GM19238 (cell line): ENCODE data around the gene CLDN9.
"Not testable (repeated sequence)": the region's sequence is repeated elsewhere in the genome, so short reads cannot be mapped to it uniquely, and the experiment has no call there.

ENCODE experiments used
- DNase-seq: peaks from one replicate; pipeline ENCODE4 v3.0.0; 2011; ENCODE audit warnings: low spot score; ENCODE audit not compliant: insufficient read length

The CLDN9 gene

GRCh38 chr16:3054965-3055733, 42.4 kb downstream of the CLDN9 start:
- DNase-seq = no peak

GRCh38 chr16:3055734-3056115, 43.0 kb downstream of the CLDN9 start:
- not testable (repeated sequence) for DNase-seq

- no peak for DNase-seq
These were observed 43.8 kb downstream of the CLDN9 start for GRCh38 chr16:3056336-3057180.

GRCh38 chr16:3057181-3058138, 44.7 kb downstream of the CLDN9 start:
- DNase-seq = no peak

- DNase-seq = peak; percentile 55
These were observed 45.7 kb downstream of the CLDN9 start for GRCh38 chr16:3058139-3059030.

GRCh38 chr16:3059041-3059722, 46.5 kb downstream of the CLDN9 start:
- peak; percentile 91 for DNase-seq

GRCh38 chr16:3059723-3060242, 47.1 kb downstream of the CLDN9 start:
- DNase-seq = no peak

- DNase-seq = no peak
These were observed 47.8 kb downstream of the CLDN9 start for GRCh38 chr16:3060339-3061127.

- no peak for DNase-seq
These were observed 49.8 kb downstream of the CLDN9 start for GRCh38 chr16:3062553-3062952.

- no peak for DNase-seq
These were observed 51.1 kb downstream of the CLDN9 start for GRCh38 chr16:3063625-3064386.
